ENCODE results near the gene SMAD4. TPM values are rescaled to one million over a fixed set of nuclear protein-coding genes. Genes with fewer than 3 reads are reported as not detected.
"Not testable (repeated sequence)": the region's sequence is repeated elsewhere in the genome, so short reads cannot be mapped to it uniquely, and the experiment has no call there.

The SMAD4 gene
- total RNA-seq, 2 donors from 2014 or later = 214 to 225 TPM

DNA sequence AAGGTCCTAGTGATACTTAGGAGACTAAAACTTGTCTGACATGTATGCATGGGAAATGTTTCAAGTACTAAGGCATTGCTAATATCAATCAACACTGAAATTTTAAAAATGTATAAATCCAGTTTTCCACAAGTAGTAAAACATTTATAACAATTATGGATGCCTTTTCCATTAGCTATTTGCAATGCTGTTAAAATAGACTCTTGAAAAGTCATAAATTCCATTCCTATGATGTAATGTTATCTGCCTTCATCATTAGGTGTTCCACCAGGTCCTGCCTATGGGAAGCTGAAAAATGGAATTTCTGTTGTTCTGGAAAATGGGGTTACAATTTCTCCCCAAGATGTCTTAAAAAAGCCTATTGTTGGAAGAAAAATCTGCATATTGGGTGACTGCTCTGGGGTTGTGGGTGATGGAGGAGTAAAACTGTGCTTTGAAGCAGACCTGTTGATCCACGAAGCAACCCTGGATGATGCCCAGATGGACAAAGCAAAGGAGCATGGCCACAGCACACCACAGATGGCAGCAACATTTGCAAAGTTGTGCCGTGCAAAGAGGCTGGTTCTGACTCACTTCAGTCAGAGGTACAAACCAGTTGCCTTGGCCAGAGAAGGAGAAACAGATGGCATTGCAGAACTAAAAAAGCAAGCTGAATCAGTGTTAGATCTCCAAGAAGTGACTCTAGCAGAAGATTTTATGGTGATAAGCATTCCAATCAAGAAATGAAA is 43.5 kb upstream of the SMAD4 start:
- Histone ChIP-seq H3K27ac (no peak overlapping the region), H3K27me3 (replicated peaks; ENCODE audit: insufficient read depth) (no peaks in the 10 kb centered on the region)
- 63% methylated on average over 2 of the region's 2 CpGs for WGBS

GRCh38 chr18:50987261-50987660 is 42.8 kb upstream of the SMAD4 start:
- WGBS = 15% methylated on average over 2 of the region's 2 CpGs
- intact Hi-C loops (cut with DNase I) = no loop called here
- H3K4me1 ChIP-seq (replicated peaks) = peaks cover 8% of the 10 kb centered on the region
- no peak for DNase-seq (ENCODE audit: low spot score)
- H3K9me3 ChIP-seq = no peaks in the 10 kb centered on the region
- no peaks in the 10 kb centered on the region for H3K36me3 ChIP-seq
- H3K27ac ChIP-seq = no peak overlapping the region
- TF ChIP-seq POLR2A (IDR thresholded peaks at IDR 0.05) (no peak), POLR2AphosphoS5 (IDR thresholded peaks at IDR 0.05) (no peak)
- TF ChIP-seq, protein P1, sequence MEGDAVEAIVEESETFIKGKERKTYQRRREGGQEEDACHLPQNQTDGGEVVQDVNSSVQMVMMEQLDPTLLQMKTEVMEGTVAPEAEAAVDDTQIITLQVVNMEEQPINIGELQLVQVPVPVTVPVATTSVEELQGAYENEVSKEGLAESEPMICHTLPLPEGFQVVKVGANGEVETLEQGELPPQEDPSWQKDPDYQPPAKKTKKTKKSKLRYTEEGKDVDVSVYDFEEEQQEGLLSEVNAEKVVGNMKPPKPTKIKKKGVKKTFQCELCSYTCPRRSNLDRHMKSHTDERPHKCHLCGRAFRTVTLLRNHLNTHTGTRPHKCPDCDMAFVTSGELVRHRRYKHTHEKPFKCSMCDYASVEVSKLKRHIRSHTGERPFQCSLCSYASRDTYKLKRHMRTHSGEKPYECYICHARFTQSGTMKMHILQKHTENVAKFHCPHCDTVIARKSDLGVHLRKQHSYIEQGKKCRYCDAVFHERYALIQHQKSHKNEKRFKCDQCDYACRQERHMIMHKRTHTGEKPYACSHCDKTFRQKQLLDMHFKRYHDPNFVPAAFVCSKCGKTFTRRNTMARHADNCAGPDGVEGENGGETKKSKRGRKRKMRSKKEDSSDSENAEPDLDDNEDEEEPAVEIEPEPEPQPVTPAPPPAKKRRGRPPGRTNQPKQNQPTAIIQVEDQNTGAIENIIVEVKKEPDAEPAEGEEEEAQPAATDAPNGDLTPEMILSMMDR (IDR thresholded peaks at IDR 0.05) = no peak
- no peak overlapping the region for H3K4me3 ChIP-seq
- no peaks in the 10 kb centered on the region for H3K27me3 ChIP-seq (replicated peaks; ENCODE audit: insufficient read depth)

More for the DNA sequence above, 43.5 kb upstream of the SMAD4 start:
- no peaks in the 10 kb centered on the region for H3K9me3 ChIP-seq
- no peak for DNase-seq (ENCODE audit: low spot score)
- intact Hi-C loops (cut with DNase I) = no loop called here
- no peaks in the 10 kb centered on the region for H3K36me3 ChIP-seq
- H3K4me1 ChIP-seq (replicated peaks) = peaks cover 11% of the 10 kb centered on the region
- no peak overlapping the region for H3K4me3 ChIP-seq
- TF ChIP-seq, protein P1 (IDR thresholded peaks at IDR 0.05) = no peak
- TF ChIP-seq POLR2A (IDR thresholded peaks at IDR 0.05) (no peak), POLR2AphosphoS5 (IDR thresholded peaks at IDR 0.05) (no peak)

DNA sequence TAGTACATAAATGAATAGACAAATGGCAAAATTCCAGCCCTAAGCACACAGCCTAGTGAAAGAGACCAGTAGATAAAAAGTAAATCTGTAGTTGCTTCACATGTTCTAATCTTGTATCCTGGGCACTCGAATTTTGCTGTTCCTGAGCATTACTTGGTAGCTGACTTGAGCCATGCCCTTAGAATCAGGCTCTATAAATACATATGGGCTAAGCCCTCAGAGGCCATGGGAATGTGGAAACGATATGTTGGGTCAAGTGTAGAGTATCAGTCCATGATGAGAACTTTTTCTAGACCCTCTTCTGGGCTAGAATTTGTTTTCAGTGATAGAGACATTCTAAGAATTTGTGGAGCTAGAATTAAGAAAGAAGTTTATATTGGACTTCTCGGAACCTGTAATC is 40.3 kb upstream of the SMAD4 start:
- H3K4me3 ChIP-seq = no peak overlapping the region
- WGBS = 91% methylated on average over 3 of the region's 3 CpGs
- DNase-seq (ENCODE audit: low spot score) = no peak
- no peaks in the 10 kb centered on the region for H3K9me3 ChIP-seq
- H3K4me1 ChIP-seq (replicated peaks) = peaks cover 4% of the 10 kb centered on the region
- H3K27me3 ChIP-seq (replicated peaks; ENCODE audit: insufficient read depth) = no peaks in the 10 kb centered on the region
- H3K36me3 ChIP-seq = no peaks in the 10 kb centered on the region
- TF ChIP-seq POLR2AphosphoS5 (IDR thresholded peaks at IDR 0.05) (no peak), POLR2A (IDR thresholded peaks at IDR 0.05) (no peak)
- TF ChIP-seq, protein P1 (IDR thresholded peaks at IDR 0.05) = no peak
- intact Hi-C loops (cut with DNase I) = no loop called here
- no peak overlapping the region for H3K27ac ChIP-seq

DNA sequence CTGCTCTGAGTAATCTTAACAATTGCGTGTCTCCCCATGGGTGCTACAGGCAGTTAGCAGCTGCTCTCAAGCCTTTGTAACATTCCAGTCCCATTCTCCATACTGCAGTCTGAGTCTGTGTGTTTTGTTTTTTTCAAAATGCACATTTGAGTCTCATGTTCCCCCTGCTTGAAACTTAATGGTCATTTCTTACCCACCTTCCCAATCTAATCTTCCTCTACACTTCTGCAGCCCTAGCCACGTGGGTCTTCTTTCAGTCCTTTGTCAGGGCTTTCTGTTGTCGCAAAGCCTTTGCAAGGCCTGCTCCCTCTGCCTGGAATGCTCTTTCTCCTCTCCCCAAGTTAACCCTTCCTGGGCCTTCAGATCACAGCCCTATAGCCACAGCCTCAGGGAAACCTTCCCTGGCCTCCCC is 37.7 kb upstream of the SMAD4 start:
- Histone ChIP-seq H3K36me3 (no peaks in the 10 kb centered on the region), H3K4me1 (replicated peaks) (no peaks in the 10 kb centered on the region), H3K9me3 (no peaks in the 10 kb centered on the region), H3K27ac (no peak overlapping the region), H3K4me3 (no peak overlapping the region), H3K27me3 (replicated peaks; ENCODE audit: insufficient read depth) (no peaks in the 10 kb centered on the region)
- TF ChIP-seq, protein P1 (IDR thresholded peaks at IDR 0.05) = no peak
- TF ChIP-seq POLR2AphosphoS5 (IDR thresholded peaks at IDR 0.05) (no peak), POLR2A (IDR thresholded peaks at IDR 0.05) (no peak)
- WGBS = 68% methylated on average over 3 of the region's 3 CpGs
- DNase-seq (ENCODE audit: low spot score) = no peak
- intact Hi-C loops (cut with DNase I) = no loop called here

- no peak overlapping the region for H3K4me3 ChIP-seq
- H3K27ac ChIP-seq = no peak overlapping the region
- WGBS = 70% methylated on average over 2 of the region's 2 CpGs
- H3K9me3 ChIP-seq = no peaks in the 10 kb centered on the region
- DNase-seq (ENCODE audit: low spot score) = no peak
- no peaks in the 10 kb centered on the region for H3K36me3 ChIP-seq
- H3K27me3 ChIP-seq (replicated peaks; ENCODE audit: insufficient read depth) = no peaks in the 10 kb centered on the region
- intact Hi-C loops (cut with DNase I) = no loop called here
- no peak for TF ChIP-seq POLR2A (IDR thresholded peaks at IDR 0.05)
- TF ChIP-seq, protein P1 (IDR thresholded peaks at IDR 0.05) = no peak
- TF ChIP-seq POLR2AphosphoS5 (IDR thresholded peaks at IDR 0.05) = no peak
- H3K4me1 ChIP-seq (replicated peaks) = no peaks in the 10 kb centered on the region
Observed at GRCh38 chr18:50994031-50994430, 36.0 kb upstream of the SMAD4 start.

DNA sequence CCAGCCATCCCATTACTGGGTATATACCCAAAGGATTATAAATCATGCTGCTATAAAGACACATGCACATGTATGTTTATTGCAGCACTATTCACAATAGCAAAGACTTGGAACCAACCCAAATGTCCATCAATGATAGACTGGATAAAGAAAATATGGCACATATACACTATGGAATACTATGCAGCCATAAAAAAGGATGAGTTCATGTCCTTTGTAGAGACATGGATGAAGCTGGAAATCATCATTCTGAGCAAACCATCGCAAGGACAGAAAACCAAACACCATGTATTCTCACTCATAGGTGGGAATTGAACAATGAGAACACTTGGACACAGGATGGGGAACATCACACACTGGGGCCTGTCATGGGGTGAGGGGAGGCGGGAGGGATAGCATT is 26.8 kb upstream of the SMAD4 start:
- H3K27ac ChIP-seq; H3K36me3 ChIP-seq; H3K4me3 ChIP-seq; H3K27me3 ChIP-seq (replicated peaks; ENCODE audit: insufficient read depth); H3K9me3 ChIP-seq; intact Hi-C loops (cut with DNase I); DNase-seq (ENCODE audit: low spot score); H3K4me1 ChIP-seq (replicated peaks): not testable (repeated sequence)
- WGBS = 96% methylated on average over 2 of the region's 2 CpGs
